ENCODE data around the gene F10. TPM values are rescaled to one million over a fixed set of nuclear protein-coding genes. Genes with fewer than 3 reads are reported as not detected.

Gene F10
- 10 to 100 TPM in 1 of 2 donors, 1 to 10 TPM in 1; 4.9 to 19.9 TPM for total RNA-seq
- polyA plus RNA-seq (ENCODE audit: insufficient read length in 2 of 2): 1 to 10 TPM; 3.2 to 6.0 TPM
- long read RNA-seq, donor 1, partial matches to known transcripts: 0 of 3 reads
- long read RNA-seq, donor 1, other reads (novel, unspliced or antisense): 0 of 3 reads
- long read RNA-seq, donor 2: 0 reads
- long read RNA-seq, donor 3: 0 reads
- long read RNA-seq, donor 4, transcript F10-202 (8 exons, 1,517 nt): major isoform, 14 of 27 reads
- long read RNA-seq, donor 4, partial matches to known transcripts: 12 of 27 reads
- long read RNA-seq, donor 4, other reads (novel, unspliced or antisense): 0 of 27 reads

GRCh38 chr13:113122550-113123225, at the start of gene F10:
Gene F10, plus strand, starts transcription at chr13:113122799. Its CDS starts 57 bp downstream, at chr13:113122856.
- H3K27me3 ChIP-seq (ENCODE audit: control insufficient read depth, insufficient read depth, low read length): no peaks in the 10 kb centered on the region
- H3K36me3 ChIP-seq (ENCODE audit: control insufficient read depth, insufficient read depth, low read length): peaks cover 2% of the 10 kb centered on the region
- DNase-seq (ENCODE audit: low read depth in 4 of 6, low spot score in 6 of 6): peak in 1 of 6 donors; percentile 40
- no peaks in the 10 kb centered on the region for H3K9me3 ChIP-seq (ENCODE audit: control insufficient read depth, insufficient read depth, low read length)
- H3K4me1 ChIP-seq (ENCODE audit: control insufficient read depth, insufficient read depth, low read length): peaks cover 11% of the 10 kb centered on the region
- 30% methylated on average over 22 of the region's 23 CpGs for WGBS (ENCODE audit: insufficient coverage)
- H3K4me3 ChIP-seq (ENCODE audit: low read depth, low read length): no peak within 1 kb of the TSS
- H3K27ac ChIP-seq (ENCODE audit: low read depth, low read length): peak within 1 kb of the TSS; percentile 27

DNA sequence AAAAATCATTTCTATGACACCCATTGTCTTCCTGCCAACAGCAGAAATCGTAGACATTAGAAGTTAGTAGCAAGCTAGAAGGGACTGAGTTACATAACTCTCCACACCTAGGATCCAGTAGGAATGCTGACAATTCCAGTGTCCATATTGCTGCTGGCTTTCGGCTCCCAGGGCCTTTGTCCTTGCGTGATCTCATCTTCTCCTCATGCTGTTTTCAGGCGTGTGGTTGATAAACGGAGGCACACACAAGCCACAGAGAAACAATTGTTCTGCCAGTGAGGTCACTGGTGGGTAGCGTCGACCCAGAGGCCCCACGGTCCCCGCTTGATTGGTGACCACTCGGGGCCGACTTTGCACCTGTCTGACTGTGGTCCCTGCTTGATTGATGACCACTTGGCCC, 48.7 kb upstream of the F10 start:
- H3K36me3 ChIP-seq (ENCODE audit: control insufficient read depth, insufficient read depth, low read length): peaks cover 71% of the 10 kb centered on the region
- no peaks in the 10 kb centered on the region for H3K27me3 ChIP-seq (ENCODE audit: control insufficient read depth, insufficient read depth, low read length)
- DNase-seq (ENCODE audit: low read depth in 4 of 6, low spot score in 6 of 6): no peak
- H3K4me1 ChIP-seq (ENCODE audit: control insufficient read depth, insufficient read depth, low read length): peaks cover 18% of the 10 kb centered on the region
- no peaks in the 10 kb centered on the region for H3K9me3 ChIP-seq (ENCODE audit: control insufficient read depth, insufficient read depth, low read length)
- no peak overlapping the region for H3K27ac ChIP-seq (ENCODE audit: low read depth, low read length)
- H3K4me3 ChIP-seq (ENCODE audit: low read depth, low read length): no peak overlapping the region
- WGBS (ENCODE audit: insufficient coverage): 59% methylated on average over 10 of the region's 11 CpGs

DNA sequence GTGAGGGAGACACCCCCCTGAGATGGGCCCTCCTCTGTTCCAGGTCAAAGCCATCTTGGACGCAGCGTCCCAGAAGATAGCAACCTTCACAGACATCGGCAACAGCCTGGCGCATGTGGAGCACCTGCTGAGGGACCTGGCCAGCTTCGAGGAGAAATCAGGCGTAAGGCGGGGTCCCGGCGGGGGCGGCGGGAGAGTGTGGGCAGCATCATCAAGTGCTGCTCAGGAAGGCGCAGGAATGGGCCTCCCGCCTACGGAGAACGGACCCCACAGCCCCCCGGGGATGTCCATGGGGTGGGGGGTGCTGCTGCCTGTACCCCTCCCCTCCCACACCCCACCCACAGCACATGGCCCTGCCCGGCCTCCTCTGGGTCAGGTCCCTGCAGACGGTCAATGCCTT, 48.2 kb upstream of the F10 start:
- no peaks in the 10 kb centered on the region for H3K9me3 ChIP-seq (ENCODE audit: control insufficient read depth, insufficient read depth, low read length)
- no peak overlapping the region for H3K27ac ChIP-seq (ENCODE audit: low read depth, low read length)
- WGBS (ENCODE audit: insufficient coverage): 89% methylated on average over 7 of the region's 18 CpGs
- H3K36me3 ChIP-seq (ENCODE audit: control insufficient read depth, insufficient read depth, low read length): peaks cover 74% of the 10 kb centered on the region
- H3K4me1 ChIP-seq (ENCODE audit: control insufficient read depth, insufficient read depth, low read length): peaks cover 22% of the 10 kb centered on the region
- H3K4me3 ChIP-seq (ENCODE audit: low read depth, low read length): no peak overlapping the region
- no peaks in the 10 kb centered on the region for H3K27me3 ChIP-seq (ENCODE audit: control insufficient read depth, insufficient read depth, low read length)
- no peak for DNase-seq (ENCODE audit: low read depth in 4 of 6, low spot score in 6 of 6)

DNA sequence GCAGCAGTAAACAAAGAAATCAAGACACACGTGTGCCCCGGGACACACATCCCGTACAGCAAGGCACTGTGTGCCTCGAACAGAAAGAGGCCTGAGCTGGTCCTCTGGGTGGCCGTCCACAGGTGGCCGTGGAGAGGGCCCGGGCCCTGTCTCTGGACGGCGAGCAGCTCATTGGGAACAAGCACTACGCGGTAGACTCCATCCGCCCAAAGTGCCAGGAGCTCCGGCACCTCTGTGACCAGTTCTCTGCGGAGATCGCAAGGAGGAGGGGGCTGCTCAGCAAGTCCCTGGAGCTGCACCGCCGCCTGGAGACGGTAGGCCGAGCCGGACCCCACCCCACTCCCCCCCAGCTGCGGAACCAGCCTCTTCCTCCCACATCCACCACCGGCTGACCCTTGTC, 47.7 kb upstream of the F10 start:
- Histone ChIP-seq H3K4me3 (ENCODE audit: low read depth, low read length) (no peak overlapping the region), H3K27ac (ENCODE audit: low read depth, low read length) (no peak overlapping the region), H3K4me1 (ENCODE audit: control insufficient read depth, insufficient read depth, low read length) (peaks cover 23% of the 10 kb centered on the region), H3K9me3 (ENCODE audit: control insufficient read depth, insufficient read depth, low read length) (no peaks in the 10 kb centered on the region), H3K27me3 (ENCODE audit: control insufficient read depth, insufficient read depth, low read length) (no peaks in the 10 kb centered on the region), H3K36me3 (ENCODE audit: control insufficient read depth, insufficient read depth, low read length) (peaks cover 73% of the 10 kb centered on the region)
- no peak for DNase-seq (ENCODE audit: low read depth in 4 of 6, low spot score in 6 of 6)
- 96% methylated on average over 14 of the region's 22 CpGs for WGBS (ENCODE audit: insufficient coverage)

DNA sequence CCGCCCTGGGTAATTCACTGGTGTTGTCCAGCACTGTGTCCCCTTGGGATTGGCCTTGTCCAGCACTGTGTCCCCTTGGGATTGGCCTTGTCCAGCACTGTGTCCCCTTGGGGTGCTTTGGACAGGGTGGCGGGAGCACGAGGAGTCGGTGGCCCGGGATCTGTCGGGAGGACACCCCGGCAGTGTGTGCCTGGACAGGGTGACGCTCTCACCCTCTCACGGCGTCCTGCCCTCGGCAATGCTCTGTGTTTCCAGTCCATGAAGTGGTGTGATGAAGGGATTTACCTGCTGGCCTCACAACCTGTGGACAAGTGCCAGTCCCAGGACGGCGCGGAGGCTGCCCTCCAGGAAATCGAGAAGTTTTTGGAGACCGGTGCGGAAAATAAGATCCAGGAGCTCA, 46.9 kb upstream of the F10 start:
- no peaks in the 10 kb centered on the region for H3K27me3 ChIP-seq (ENCODE audit: control insufficient read depth, insufficient read depth, low read length)
- no peak overlapping the region for H3K4me3 ChIP-seq (ENCODE audit: low read depth, low read length)
- no peaks in the 10 kb centered on the region for H3K9me3 ChIP-seq (ENCODE audit: control insufficient read depth, insufficient read depth, low read length)
- H3K27ac ChIP-seq (ENCODE audit: low read depth, low read length): no peak overlapping the region
- no peak for DNase-seq (ENCODE audit: low read depth in 4 of 6, low spot score in 6 of 6)
- peaks cover 16% of the 10 kb centered on the region for H3K4me1 ChIP-seq (ENCODE audit: control insufficient read depth, insufficient read depth, low read length)
- peaks cover 74% of the 10 kb centered on the region for H3K36me3 ChIP-seq (ENCODE audit: control insufficient read depth, insufficient read depth, low read length)
- WGBS (ENCODE audit: insufficient coverage): 97% methylated on average over 13 of the region's 17 CpGs

DNA sequence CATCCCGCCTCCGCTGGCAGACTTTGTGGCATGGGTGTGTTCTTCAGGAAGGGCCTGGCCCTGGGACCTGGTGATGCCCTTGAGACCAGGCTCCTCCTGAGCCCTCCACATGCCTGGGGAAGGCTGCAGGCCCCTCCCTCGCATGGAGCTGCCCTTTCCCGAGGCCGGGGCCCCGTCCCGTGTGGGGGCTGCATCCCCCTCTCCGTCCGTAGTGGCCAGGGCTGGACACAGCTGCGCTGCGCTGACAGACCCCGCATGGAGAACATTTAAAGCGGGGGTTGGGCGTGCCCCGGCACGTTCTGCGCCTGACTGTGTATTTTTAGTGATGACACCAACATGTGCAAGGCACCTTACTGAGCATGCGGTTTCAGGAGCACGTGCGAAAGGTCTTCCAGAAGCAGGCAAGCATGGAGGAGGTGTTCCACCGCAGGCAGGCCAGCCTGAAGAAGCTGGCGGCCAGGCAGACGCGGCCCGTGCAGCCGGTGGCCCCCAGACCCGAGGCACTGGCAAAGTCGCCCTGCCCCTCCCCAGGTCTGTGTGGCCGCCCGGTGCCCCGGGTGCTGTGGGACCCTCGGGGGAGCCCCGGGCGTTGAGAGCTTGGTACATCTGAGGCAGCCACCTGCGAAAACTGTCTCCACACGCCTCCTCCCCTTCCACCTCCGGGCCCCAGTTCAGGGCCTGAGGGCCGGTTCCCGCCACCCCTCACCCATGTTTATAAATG, 45.8 kb upstream of the F10 start:
- no peak overlapping the region for H3K4me3 ChIP-seq (ENCODE audit: low read depth, low read length)
- DNase-seq (ENCODE audit: low read depth in 4 of 6, low spot score in 6 of 6): no peak
- H3K27me3 ChIP-seq (ENCODE audit: control insufficient read depth, insufficient read depth, low read length): no peaks in the 10 kb centered on the region
- 95% methylated on average over 34 of the region's 39 CpGs for WGBS (ENCODE audit: insufficient coverage)
- H3K27ac ChIP-seq (ENCODE audit: low read depth, low read length): no peak overlapping the region
- H3K9me3 ChIP-seq (ENCODE audit: control insufficient read depth, insufficient read depth, low read length): no peaks in the 10 kb centered on the region
- peaks cover 83% of the 10 kb centered on the region for H3K36me3 ChIP-seq (ENCODE audit: control insufficient read depth, insufficient read depth, low read length)
- peaks cover 16% of the 10 kb centered on the region for H3K4me1 ChIP-seq (ENCODE audit: control insufficient read depth, insufficient read depth, low read length)

- Histone ChIP-seq H3K4me3 (ENCODE audit: low read depth, low read length) (no peak overlapping the region), H3K27me3 (ENCODE audit: control insufficient read depth, insufficient read depth, low read length) (no peaks in the 10 kb centered on the region), H3K36me3 (ENCODE audit: control insufficient read depth, insufficient read depth, low read length) (peaks cover 89% of the 10 kb centered on the region), H3K27ac (ENCODE audit: low read depth, low read length) (no peak overlapping the region), H3K4me1 (ENCODE audit: control insufficient read depth, insufficient read depth, low read length) (peaks cover 16% of the 10 kb centered on the region), H3K9me3 (ENCODE audit: control insufficient read depth, insufficient read depth, low read length) (no peaks in the 10 kb centered on the region)
- no peak for DNase-seq (ENCODE audit: low read depth in 4 of 6, low spot score in 6 of 6)
- WGBS (ENCODE audit: insufficient coverage): 83% methylated on average over 19 of the region's 20 CpGs
These were observed 45.0 kb upstream of the F10 start for GRCh38 chr13:113077566-113077952.

- Histone ChIP-seq H3K27ac (ENCODE audit: low read depth, low read length) (no peak overlapping the region), H3K4me3 (ENCODE audit: low read depth, low read length) (no peak overlapping the region), H3K9me3 (ENCODE audit: control insufficient read depth, insufficient read depth, low read length) (no peaks in the 10 kb centered on the region), H3K27me3 (ENCODE audit: control insufficient read depth, insufficient read depth, low read length) (no peaks in the 10 kb centered on the region), H3K4me1 (ENCODE audit: control insufficient read depth, insufficient read depth, low read length) (peaks cover 21% of the 10 kb centered on the region), H3K36me3 (ENCODE audit: control insufficient read depth, insufficient read depth, low read length) (peaks cover 95% of the 10 kb centered on the region)
- WGBS (ENCODE audit: insufficient coverage): 89% methylated on average over 39 of the region's 42 CpGs
- no peak for DNase-seq (ENCODE audit: low read depth in 4 of 6, low spot score in 6 of 6)
These were observed 44.4 kb upstream of the F10 start for GRCh38 chr13:113077953-113078901.

All from spinal cord (tissue), 10 donors.